ENCODE results near the gene SYT14.

Gene SYT14

DNA sequence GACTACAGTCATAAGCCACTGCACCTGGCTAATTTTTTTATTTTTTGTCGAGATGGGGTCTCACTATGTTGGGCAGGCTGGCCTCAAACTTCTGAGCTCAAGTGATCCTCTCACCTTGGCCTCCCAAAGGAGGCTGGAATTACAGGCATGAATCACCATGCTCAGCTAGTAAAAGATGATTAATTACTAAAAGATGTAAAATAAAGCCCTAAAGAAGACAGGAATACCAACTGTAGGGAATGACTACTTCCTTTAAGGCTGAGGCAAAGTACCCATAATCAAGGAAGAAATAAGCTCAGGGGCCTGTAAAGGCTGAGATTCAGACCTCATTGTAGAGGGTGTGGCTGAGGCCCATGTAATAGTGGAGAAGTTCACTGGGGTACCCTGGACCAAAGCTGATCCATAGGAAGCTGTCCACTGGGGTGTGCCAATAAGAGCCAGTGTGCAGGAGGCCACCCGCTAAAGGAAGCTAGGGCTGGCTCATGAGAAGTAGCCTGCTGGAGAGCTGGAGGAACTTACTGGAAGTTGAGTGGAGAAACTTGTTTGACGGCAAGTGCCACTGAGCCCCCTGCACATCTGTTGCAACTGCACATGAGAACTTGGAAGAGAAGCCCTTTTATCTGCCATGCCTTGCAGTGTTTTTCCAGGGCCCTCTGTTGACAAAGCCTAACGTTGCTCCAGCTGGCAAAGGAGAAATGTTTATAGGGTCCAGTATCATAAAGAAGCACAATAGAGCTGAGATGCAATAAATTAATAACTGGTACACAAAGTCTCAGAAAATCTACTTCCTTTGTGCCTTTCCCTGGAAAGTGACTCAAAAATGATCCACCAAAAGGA, 276.8 kb downstream of the SYT14 start:
- DNase-seq, result peak; percentile 7

DNA sequence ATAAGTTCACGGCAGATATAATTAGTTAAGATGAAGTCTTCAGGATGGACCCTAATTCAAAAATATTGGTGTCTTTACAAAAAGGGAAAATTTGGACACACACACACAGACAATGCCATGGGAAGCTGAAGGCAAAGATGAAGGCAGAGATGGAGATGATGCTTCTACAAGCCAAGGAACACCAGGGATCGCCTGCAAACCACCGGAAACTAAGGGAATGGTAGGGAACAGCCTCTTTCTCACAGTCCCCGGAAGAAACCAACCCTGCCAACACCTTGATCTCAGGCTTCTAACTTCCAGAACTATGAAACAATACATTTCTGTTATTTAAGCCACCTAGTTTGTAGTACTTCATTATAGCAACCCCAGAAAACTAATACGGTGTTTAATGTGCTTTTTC, 279.5 kb downstream of the SYT14 start:
- no peak for DNase-seq

DNA sequence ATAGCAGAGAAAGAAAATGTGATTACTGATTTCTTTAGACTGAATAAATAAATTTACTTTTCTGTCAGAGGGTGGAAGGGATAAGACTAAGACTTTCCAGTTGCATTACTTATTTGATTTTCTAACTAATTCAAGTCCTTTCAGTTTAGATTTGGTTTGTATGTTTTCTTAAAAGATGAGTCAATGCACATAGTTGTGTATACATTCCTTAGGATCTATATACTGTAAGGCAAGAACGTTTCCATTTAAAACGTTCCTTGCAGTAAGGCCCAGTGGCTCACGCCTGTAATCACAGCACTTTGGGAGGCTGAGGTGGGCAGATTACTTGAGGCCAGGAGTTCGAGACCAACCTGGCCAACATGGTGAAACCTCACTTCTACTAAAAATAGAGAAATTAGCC, 280.0 kb downstream of the SYT14 start:
- DNase-seq, result no peak
